Vagina (tissue), 2 donors: ENCODE data around the gene FAM237B.

ENCODE experiments used
- POLR2A ChIP-seq, 2 donors: fragments of 450-650 bp; IDR thresholded peaks; one replicate each; pipeline ENCODE4 v1.6.1; 2017; ENCODE audit warnings: antibody characterized with exemption in 2 of 2, mild to moderate bottlenecking in 2 of 2, moderate library complexity in 2 of 2
- TF ChIP-seq, protein P1 (sequence below), 3 experiments: fragments of 450-650 bp in 2 of 3; fragments of 200-600 bp in 1 of 3; sonication (generic) in 1 of 3; IDR thresholded peaks; one replicate each; pipeline ENCODE4 v1.5.1; 2017 to 2019; ENCODE audit warnings: antibody characterized with exemption in 3 of 3, mild to moderate bottlenecking in 2 of 3, moderate library complexity in 2 of 3

DNA sequence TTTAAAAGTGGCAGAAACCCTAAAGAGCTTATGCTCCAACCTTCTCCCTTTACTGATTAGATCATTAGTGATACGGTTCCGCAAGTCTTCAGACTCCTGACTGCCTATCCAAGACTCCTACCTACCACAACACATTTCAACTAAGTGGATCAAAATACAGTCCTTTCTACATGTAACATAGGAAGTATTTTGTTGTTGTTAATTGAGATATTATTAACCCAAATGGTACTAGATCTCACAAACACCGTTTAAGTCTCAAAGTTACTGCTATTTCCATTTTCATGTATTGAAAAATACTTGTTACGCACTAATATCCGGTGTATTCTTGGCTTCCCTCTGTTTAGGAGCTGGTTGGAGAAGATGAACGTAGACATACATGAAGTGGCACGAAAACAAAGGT, 1.1 kb downstream of the FAM237B start:
- TF ChIP-seq, protein P1, sequence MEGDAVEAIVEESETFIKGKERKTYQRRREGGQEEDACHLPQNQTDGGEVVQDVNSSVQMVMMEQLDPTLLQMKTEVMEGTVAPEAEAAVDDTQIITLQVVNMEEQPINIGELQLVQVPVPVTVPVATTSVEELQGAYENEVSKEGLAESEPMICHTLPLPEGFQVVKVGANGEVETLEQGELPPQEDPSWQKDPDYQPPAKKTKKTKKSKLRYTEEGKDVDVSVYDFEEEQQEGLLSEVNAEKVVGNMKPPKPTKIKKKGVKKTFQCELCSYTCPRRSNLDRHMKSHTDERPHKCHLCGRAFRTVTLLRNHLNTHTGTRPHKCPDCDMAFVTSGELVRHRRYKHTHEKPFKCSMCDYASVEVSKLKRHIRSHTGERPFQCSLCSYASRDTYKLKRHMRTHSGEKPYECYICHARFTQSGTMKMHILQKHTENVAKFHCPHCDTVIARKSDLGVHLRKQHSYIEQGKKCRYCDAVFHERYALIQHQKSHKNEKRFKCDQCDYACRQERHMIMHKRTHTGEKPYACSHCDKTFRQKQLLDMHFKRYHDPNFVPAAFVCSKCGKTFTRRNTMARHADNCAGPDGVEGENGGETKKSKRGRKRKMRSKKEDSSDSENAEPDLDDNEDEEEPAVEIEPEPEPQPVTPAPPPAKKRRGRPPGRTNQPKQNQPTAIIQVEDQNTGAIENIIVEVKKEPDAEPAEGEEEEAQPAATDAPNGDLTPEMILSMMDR (IDR thresholded peaks at IDR 0.05), result no peak
- no peak for TF ChIP-seq POLR2A (IDR thresholded peaks at IDR 0.05)
